LHCN-M2 (cell line): ENCODE results near the gene HS3ST6. TPM values are rescaled to one million over a fixed set of nuclear protein-coding genes. Genes with fewer than 3 reads are reported as not detected.
A peak's percentile ranks its signal among the peaks of the same experiment; 100 is the strongest.
"Not testable (repeated sequence)": the region's sequence is repeated elsewhere in the genome, so short reads cannot be mapped to it uniquely, and the experiment has no call there.

Experiments
- DNase-seq: peaks from one replicate; pipeline ENCODE4 v3.0.0-alpha.2; 2012; ENCODE audit warnings: low read depth
- total RNA-seq: library from RNA; depleted of rRNA; stranded (reverse); fragments of >200 nt; gene quantifications from 2 replicates; pipeline ENCODE4 v1.2.3, GENCODE V29; 2014

The HS3ST6 gene
- total RNA-seq, 1 experiment from 2014 or later = not detected

GRCh38 chr16:1907226-1907860 is 10.9 kb downstream of the HS3ST6 start:
- DNase-seq = no peak

GRCh38 chr16:1906846-1907165 is 11.4 kb downstream of the HS3ST6 start:
- no peak for DNase-seq

GRCh38 chr16:1906055-1906845 is 12.0 kb downstream of the HS3ST6 start:
- DNase-seq = no peak

- DNase-seq = peak; percentile 22
Observed at GRCh38 chr16:1903845-1904840, 14.1 kb downstream of the HS3ST6 start.

- DNase-seq = no peak
Observed at GRCh38 chr16:1903220-1903574, 15.0 kb downstream of the HS3ST6 start.

- DNase-seq = no peak
Observed at GRCh38 chr16:1902547-1903219, 15.5 kb downstream of the HS3ST6 start.

- DNase-seq = no peak
Observed at GRCh38 chr16:1900452-1900774, 17.8 kb downstream of the HS3ST6 start.

- DNase-seq = no peak
Observed at GRCh38 chr16:1899641-1900451, 18.4 kb downstream of the HS3ST6 start.

GRCh38 chr16:1897692-1898091 is 20.5 kb downstream of the HS3ST6 start:
- not testable (repeated sequence) for DNase-seq

- DNase-seq = no peak
Observed at GRCh38 chr16:1895949-1896675, 22.1 kb downstream of the HS3ST6 start.

- no peak for DNase-seq
Observed at GRCh38 chr16:1895068-1895467, 23.1 kb downstream of the HS3ST6 start.

- DNase-seq = no peak
Observed at GRCh38 chr16:1890708-1891050, 27.5 kb downstream of the HS3ST6 start.

GRCh38 chr16:1890024-1890707 is 28.0 kb downstream of the HS3ST6 start:
- no peak for DNase-seq

GRCh38 chr16:1887711-1888354 is 30.4 kb downstream of the HS3ST6 start:
- no peak for DNase-seq

- DNase-seq = no peak
Observed at GRCh38 chr16:1884889-1885288, 33.3 kb downstream of the HS3ST6 start.

GRCh38 chr16:1884155-1884760 is 34.0 kb downstream of the HS3ST6 start:
- peak; percentile 36 for DNase-seq

- not testable (repeated sequence) for DNase-seq
Observed at GRCh38 chr16:1881172-1881571, 37.0 kb downstream of the HS3ST6 start.

GRCh38 chr16:1879477-1879876 is 38.7 kb downstream of the HS3ST6 start:
- DNase-seq = no peak

- no peak for DNase-seq
Observed at GRCh38 chr16:1878256-1878655, 40.0 kb downstream of the HS3ST6 start.
